Gastrocnemius medialis (tissue), 4 donors: Measurements from ENCODE around the gene GTF2I.
"Not testable (repeated sequence)": the region's sequence is repeated elsewhere in the genome, so short reads cannot be mapped to it uniquely, and the experiment has no call there.

Experiments
- CTCF ChIP-seq, 5 experiments: fragments of 450-650 bp in 3 of 5; fragments of 200-600 bp in 2 of 5; sonication (generic) in 2 of 5; IDR thresholded peaks in 4 of 5; conservative IDR thresholded peaks in 1 of 5; 1 replicate in 4 of 5; 2 replicates in 1 of 5; pipeline ENCODE4 v1.5.1; 2016 to 2019; ENCODE audit warnings: antibody characterized with exemption in 5 of 5, mild to moderate bottlenecking in 3 of 5, moderate library complexity in 3 of 5
- POLR2A ChIP-seq, 2 donors: fragments of 450-650 bp; IDR thresholded peaks; one replicate each; pipeline ENCODE4 v1.6.1; 2017; ENCODE audit warnings: antibody characterized with exemption in 2 of 2, mild to moderate bottlenecking in 2 of 2, moderate library complexity in 2 of 2

GRCh38 chr7:74743936-74744557 lies 86.5 kb downstream of the GTF2I start:
- TF ChIP-seq CTCF (IDR thresholded peaks at IDR 0.05 in 4 of 5, conservative IDR thresholded peaks at IDR 0.05 in 1 of 5); POLR2A (IDR thresholded peaks at IDR 0.05): not testable (repeated sequence)
